Suppressor macrophage treated with lipopolysaccharide for 4 hours (primary cell): ENCODE measurements around the gene CRYAB.
"Not testable (repeated sequence)": the region's sequence is repeated elsewhere in the genome, so short reads cannot be mapped to it uniquely, and the experiment has no call there.

Source experiments
- DNase-seq: peaks from one replicate; pipeline ENCODE4 v3.0.0-alpha.2; 2020

The CRYAB gene

GRCh38 chr11:111933176-111933575, 21.6 kb upstream of the CRYAB start:
- DNase-seq = not testable (repeated sequence)

DNA sequence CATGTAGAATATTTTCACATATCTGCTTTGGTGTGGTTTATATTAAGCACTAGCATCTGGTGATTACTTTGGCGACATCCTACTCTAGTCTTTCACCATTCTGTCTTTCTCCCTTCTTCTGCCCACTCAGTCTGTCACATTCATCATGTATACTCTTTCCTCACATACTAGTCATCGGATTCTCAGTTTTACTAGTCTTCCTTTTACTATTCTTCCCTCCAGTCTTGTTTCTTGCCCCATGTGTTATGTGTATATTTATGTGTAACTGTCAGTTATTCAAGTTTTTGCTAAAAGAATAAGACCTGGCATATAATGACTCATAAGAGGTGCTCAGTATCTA, 21.0 kb upstream of the CRYAB start:
- DNase-seq = peak; percentile 77

- no peak for DNase-seq
Observed at GRCh38 chr11:111930472-111930871, 18.9 kb upstream of the CRYAB start.

GRCh38 chr11:111926505-111927391, 15.2 kb upstream of the CRYAB start:
- DNase-seq = peak; percentile 97

DNA sequence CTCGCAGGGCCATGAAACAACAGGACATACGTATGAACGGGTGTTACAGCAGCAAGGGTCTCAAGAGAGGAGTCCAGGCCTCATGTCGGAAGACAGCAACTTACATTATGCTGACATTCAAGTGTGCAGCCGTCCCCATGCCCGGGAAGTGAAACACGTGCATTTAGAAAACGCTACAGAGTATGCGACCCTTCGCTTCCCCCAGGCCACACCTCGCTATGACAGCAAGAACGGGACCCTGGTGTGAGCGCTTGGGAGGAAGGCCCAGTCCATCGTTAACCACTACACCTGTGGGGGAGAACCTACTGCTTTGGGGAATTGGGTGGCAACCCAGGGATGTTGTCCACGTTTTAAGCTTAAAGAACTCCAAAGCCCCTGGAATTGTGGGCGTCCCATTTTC, 14.4 kb upstream of the CRYAB start:
- no peak for DNase-seq

DNA sequence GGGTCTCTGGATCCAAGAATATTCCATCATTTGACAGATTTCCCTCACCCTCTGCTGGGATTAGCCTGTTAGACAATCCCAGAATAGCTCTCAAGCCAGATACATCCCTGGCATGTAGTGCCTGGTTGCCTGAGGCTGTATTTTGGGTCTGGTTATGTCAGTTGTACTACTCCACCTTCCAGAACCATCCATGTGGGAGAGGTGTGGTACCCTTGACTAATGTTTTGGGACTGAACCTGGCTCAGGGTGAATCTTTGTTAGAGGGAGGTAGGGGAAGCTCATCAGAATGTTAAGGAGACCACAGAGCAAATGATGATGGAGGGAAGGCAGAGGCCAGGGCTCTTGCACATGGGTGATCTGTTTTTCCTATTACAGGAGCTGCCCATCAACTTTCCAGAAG, 12.4 kb upstream of the CRYAB start:
- no peak for DNase-seq

DNA sequence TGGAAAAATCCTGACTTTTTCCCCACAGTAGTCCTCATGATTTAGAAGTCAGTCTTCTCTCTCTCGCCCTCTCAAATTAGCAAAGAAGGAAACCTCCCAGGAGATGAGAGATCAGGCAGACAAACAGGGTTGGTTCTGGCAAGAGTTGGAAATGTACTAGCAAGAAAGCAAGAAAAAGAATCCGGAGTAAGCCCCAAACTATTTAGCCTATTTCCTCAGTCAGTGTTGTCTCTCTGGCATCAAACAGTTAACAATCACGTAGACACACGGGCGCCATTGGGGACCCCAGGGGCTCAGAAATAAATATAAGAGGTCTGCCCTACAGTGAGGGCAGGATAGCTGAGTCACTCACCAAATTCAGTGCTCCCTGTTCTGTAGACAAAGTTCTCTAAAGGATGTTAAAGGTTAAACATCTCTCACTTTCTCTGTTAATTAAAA, 11.8 kb upstream of the CRYAB start:
- no peak for DNase-seq

GRCh38 chr11:111922803-111923202, 11.2 kb upstream of the CRYAB start:
- DNase-seq = peak; percentile 60

- DNase-seq = no peak
Observed at GRCh38 chr11:111921541-111922230, 10.1 kb upstream of the CRYAB start.

GRCh38 chr11:111920908-111921307, 9.3 kb upstream of the CRYAB start:
- DNase-seq = no peak

DNA sequence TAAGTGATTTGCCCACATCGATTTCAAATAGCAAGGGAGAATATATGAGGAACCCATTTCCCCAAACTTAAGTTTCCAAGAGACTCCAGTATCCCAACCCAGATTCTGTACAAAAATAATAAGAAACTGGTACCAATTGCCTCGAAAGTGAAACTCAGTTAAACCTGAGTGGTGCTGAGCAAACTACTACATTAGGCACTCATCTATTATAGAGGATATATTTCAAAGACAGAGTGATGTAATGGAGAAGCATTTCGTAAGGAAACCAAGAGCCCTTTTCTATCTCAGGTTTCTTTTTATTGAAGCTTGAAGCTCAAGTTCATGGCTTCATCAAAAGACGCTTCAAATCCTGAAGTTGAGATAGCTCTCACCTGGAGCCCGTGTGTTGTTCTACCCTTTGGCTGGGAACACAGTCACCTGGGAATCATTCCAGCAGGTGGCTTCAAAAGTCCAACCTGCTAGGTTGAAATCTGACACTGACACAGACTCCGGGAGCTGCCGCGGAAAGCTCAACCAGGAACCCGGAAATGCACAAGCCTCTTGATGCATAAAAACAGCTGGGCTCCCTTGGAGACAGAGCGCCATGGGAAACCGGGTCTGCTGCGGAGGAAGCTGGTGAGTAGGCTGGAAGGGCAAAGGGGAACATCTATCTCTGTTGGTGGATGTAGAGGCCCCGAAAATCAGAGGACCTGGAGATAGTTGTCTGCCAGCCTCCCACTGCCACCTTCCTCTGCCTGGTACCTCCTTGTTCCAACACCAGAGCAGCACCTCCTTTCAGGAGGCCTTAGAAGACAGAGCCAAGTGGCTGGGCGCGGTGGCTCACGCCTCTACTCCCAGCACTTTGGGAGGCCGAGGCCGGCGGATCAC, 7.1 kb upstream of the CRYAB start, which contains the start of gene C11orf52:
Gene C11orf52, plus strand, starts transcription at position 524 of the 867 bp plus-strand sequence. Its CDS starts 60 bp downstream, at position 584.
- no peak for DNase-seq

GRCh38 chr11:111917788-111918187, 6.2 kb upstream of the CRYAB start:
- DNase-seq = no peak

GRCh38 chr11:111917312-111917711, 5.7 kb upstream of the CRYAB start:
- DNase-seq = no peak

DNA sequence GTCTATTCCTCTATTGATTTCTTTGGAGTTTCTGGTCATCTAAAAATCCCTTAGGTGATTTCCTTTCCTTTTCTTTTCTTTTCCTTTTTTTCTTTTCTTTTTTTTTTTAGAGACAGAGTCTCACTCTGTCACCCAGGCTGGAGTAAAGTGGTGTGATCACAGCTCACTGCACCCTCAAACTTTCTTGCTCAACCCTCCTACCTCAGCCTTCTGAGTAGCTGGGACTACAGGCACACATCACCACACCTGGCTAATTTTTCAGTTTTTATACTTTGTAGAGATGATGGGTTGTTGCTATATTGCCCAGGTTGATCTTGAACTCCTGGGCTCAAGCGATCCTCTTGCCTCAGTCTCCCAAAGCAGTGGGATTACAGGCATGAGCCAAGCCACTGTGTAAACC, 5.2 kb upstream of the CRYAB start:
- no peak for DNase-seq

DNA sequence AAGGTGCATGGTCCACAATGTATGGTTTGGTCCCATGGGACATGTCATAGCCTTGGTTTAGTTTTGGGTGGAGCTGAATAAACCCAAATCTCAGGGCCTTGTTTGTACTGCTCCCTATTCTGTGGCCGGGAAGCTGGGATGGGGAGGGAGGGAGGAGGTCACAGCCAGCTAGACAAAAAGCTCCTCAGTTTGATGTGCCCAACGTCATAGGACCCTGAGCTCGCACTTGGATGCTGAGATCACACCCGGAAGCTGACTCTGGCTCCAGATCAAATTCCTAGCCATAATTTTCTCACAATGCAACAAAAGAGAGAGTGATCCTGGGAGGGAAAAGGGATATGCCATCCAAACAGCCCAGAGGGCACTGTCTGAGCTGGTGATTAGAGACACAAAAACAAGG, 2.4 kb upstream of the CRYAB start:
- DNase-seq = no peak

DNA sequence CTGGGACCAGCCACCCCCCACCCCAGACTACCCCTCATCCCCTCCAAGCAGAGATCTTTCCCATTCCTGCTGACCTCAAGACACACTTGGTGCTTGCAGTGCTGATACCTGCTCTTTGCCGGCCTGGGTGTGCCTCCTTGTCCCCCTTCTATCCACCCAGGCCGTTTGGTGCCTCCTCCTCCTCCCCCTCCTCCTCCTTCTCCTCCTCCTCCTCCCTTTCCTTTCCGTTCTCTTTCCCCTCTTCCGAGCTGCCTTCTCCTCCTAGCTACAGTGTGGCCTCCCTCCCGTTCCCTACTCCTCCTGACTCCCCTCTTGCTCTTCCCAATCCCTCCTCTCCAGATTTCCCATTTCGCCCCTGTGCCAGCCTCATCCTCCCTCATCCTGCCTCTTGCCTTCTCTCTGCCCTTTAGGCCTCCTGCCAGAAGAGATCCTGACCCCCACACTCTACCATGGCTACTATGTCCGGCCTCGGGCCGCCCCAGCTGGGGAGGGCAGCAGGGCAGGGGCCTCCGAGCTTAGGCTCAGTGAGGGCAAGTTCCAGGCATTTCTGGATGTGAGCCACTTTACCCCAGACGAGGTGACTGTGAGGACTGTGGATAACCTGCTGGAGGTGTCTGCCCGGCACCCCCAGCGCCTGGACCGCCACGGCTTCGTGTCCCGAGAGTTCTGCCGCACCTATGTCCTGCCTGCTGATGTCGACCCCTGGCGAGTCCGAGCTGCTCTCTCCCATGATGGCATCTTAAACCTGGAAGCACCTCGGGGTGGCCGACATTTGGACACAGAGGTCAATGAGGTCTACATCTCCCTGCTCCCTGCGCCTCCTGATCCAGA, 1.7 kb upstream of the CRYAB start:
- no peak for DNase-seq

- DNase-seq = no peak
Observed at GRCh38 chr11:111912535-111912934, 965 bp upstream of the CRYAB start, which contains the start of gene HSPB2. Gene HSPB2, plus strand, starts transcription at chr11:111912734. Its CDS starts 96 bp downstream, at chr11:111912830.

GRCh38 chr11:111910676-111911562, 651 bp downstream of the CRYAB start:
- no peak for DNase-seq

DNA sequence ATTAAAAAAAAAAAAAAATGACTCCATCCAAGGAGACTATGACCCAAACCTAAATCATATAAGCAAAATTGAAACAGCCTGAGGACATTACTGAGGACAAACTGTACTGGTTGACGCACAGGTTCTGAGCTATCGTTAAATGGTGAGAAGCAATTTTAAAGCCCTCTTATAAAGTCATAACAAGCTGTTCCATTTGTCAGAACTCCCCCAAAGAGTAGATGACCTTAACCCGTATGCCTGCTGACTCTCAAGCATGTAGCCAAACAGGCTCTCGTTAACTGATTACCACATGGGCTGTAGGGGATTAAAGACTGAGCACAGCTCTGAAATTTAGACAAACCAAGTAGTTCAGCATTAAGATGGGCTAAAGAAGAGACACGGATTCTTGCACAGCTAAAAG, 2.2 kb downstream of the CRYAB start:
- DNase-seq = no peak

DNA sequence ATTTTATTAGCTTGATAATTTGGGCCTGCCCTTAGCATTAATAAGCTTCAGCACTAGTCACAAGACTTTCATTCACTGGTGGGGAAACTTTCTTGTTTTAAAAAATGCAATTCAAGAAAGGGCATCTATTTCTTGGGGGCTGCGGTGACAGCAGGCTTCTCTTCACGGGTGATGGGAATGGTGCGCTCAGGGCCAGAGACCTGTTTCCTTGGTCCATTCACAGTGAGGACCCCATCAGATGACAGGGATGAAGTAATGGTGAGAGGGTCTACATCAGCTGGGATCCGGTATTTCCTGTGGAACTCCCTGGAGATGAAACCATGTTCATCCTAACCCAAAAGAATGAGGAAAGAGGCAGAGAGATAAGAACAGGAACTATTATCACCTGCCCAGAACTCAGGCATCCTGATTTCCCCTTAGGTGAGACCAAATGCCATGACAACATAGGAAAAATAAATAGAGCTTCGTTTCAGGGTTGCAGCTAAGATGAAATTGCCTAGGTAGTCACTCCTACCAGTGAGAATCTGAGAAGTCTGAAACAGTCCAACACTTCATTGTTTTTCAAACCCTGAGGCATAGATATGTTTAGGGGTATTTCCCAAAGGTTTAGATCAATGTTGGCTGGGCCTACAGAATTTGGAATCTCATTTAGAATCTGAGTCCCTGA, 2.8 kb downstream of the CRYAB start:
- DNase-seq = no peak

GRCh38 chr11:111906680-111907079, 4.9 kb downstream of the CRYAB start:
- no peak for DNase-seq
